Naive thymus-derived CD4-positive, alpha-beta T cell (primary cell): ENCODE data around the gene FAS. TPM values are rescaled to one million over a fixed set of nuclear protein-coding genes. Genes with fewer than 3 reads are reported as not detected.

Experiments
- ATAC-seq: fragments of 150-1000 bp; cut with Tn5 transposase; 2 replicates; pipeline ENCODE4 v1.10.0; 2021; ENCODE audit warnings: mild to moderate bottlenecking, moderate library complexity
- CTCF ChIA-PET: fragments of 350-600 bp; sonication (Branson Sonifier 250); formaldehyde crosslinking; loops from one replicate; lab custom pipeline; 2021; ENCODE audit warnings: antibody characterized with exemption; lab: Charles Lee
- POLR2A ChIA-PET: fragments of 350-600 bp; sonication (Branson Sonifier 250); formaldehyde crosslinking; loops from one replicate; lab custom pipeline; 2021; ENCODE audit warnings: antibody characterized with exemption, inconsistent platforms; lab: Charles Lee
- DNase-seq, 9 donors: peaks; one replicate each; pipeline versions ENCODE4 v3.0.0 to v3.0.0-alpha.2; 2020 to 2022; ENCODE audit warnings: mixed read lengths in 1 of 9
- H3K27ac ChIP-seq: one replicate; pipeline ENCODE4 v1.7.0; 2013; ENCODE audit warnings: mild to moderate bottlenecking, low read depth, low read length, moderate library complexity
- H3K27me3 ChIP-seq, 2 donors: one replicate each; pipeline ENCODE4 v1.7.0; 2013; ENCODE audit warnings: low read length in 2 of 2, mild to moderate bottlenecking in 2 of 2, moderate library complexity in 2 of 2; ENCODE audit not compliant: control insufficient read depth in 2 of 2, insufficient read depth in 2 of 2
- H3K36me3 ChIP-seq, 3 experiments: 1 replicate in 2 of 3; 2 replicates in 1 of 3; pipeline ENCODE4 v1.7.0; 2013; ENCODE audit warnings: low read length in 3 of 3, mild to moderate bottlenecking in 3 of 3, moderate library complexity in 1 of 3; ENCODE audit not compliant: insufficient read depth in 3 of 3, control insufficient read depth in 2 of 3
- H3K4me1 ChIP-seq, 2 donors: one replicate each; pipeline ENCODE4 v1.7.0; 2013; ENCODE audit warnings: low read length in 2 of 2, mild to moderate bottlenecking in 2 of 2, moderate library complexity in 1 of 2; ENCODE audit not compliant: control insufficient read depth in 2 of 2, insufficient read depth in 2 of 2
- H3K4me3 ChIP-seq: 2 replicates; pipeline ENCODE4 v1.7.0; 2013; ENCODE audit warnings: mild to moderate bottlenecking, low read length
- H3K9me3 ChIP-seq, 3 experiments: 1 replicate in 2 of 3; 2 replicates in 1 of 3; pipeline ENCODE4 v1.7.0; 2013; ENCODE audit warnings: low read length in 3 of 3; ENCODE audit not compliant: control insufficient read depth in 2 of 3
- H3K27ac Mint-ChIP-seq, 9 donors: one replicate each; pipeline ENCODE4 v1.8.0; 2020 to 2022; ENCODE audit warnings: mixed read lengths in 9 of 9, mild to moderate bottlenecking in 8 of 9, moderate library complexity in 5 of 9, inconsistent platforms in 2 of 9
- H3K27me3 Mint-ChIP-seq, 5 donors: one replicate each; pipeline ENCODE4 v1.8.0; 2021 to 2022; ENCODE audit warnings: mixed read lengths in 5 of 5, mild to moderate bottlenecking in 1 of 5
- H3K36me3 Mint-ChIP-seq, 5 donors: one replicate each; pipeline ENCODE4 v1.8.0; 2020 to 2022; ENCODE audit warnings: mixed read lengths in 5 of 5, mild to moderate bottlenecking in 3 of 5, inconsistent platforms in 1 of 5
- H3K4me1 Mint-ChIP-seq, 7 donors: one replicate each; pipeline ENCODE4 v1.8.0; 2020 to 2022; ENCODE audit warnings: mixed read lengths in 7 of 7, mild to moderate bottlenecking in 3 of 7, inconsistent platforms in 1 of 7
- H3K4me3 Mint-ChIP-seq, 10 donors: one replicate each; pipeline ENCODE4 v1.8.0; 2020 to 2022; ENCODE audit warnings: mild to moderate bottlenecking in 10 of 10, mixed read lengths in 10 of 10, moderate library complexity in 6 of 10, inconsistent platforms in 2 of 10
- H3K9me3 Mint-ChIP-seq, 11 donors: one replicate each; pipeline ENCODE4 v1.8.0; 2020 to 2022; ENCODE audit warnings: mixed read lengths in 11 of 11, mild to moderate bottlenecking in 4 of 11, inconsistent platforms in 1 of 11, moderate library complexity in 1 of 11
- intact Hi-C, 2 donors: fragments of 100-400 bp; cut with micrococcal nuclease; formaldehyde crosslinking; loops; one replicate each; pipeline ENCODE4 v1.15.1; 2023
- microRNA-seq: library from miRNA; unstranded; fragments of <30 nt; microRNA quantifications from one replicate; pipeline ENCODE4 v1.2.0, GENCODE V29; 2022; ENCODE audit warnings: borderline microRNAs expressed
- polyA plus RNA-seq, 2 donors: library from polyadenylated mRNA; unstranded; fragments of 300-500 nt; fragmentation: Illumina TruSeq; gene quantifications; one replicate each; pipeline ENCODE4 v1.2.3, GENCODE V29; 2021
- total RNA-seq, 6 experiments: library from RNA in 5 of 6; stranded (reverse) in 5 of 6; gene quantifications; 1 replicate in 5 of 6; 2 replicates in 1 of 6; pipeline ENCODE4 v1.2.3 and lab custom pipeline; 2021 to 2026

FAS gene
- total and polyA plus RNA-seq, 7 experiments from 2014 or later, result 2.1 to 67.4 (median 5.6) TPM

DNA sequence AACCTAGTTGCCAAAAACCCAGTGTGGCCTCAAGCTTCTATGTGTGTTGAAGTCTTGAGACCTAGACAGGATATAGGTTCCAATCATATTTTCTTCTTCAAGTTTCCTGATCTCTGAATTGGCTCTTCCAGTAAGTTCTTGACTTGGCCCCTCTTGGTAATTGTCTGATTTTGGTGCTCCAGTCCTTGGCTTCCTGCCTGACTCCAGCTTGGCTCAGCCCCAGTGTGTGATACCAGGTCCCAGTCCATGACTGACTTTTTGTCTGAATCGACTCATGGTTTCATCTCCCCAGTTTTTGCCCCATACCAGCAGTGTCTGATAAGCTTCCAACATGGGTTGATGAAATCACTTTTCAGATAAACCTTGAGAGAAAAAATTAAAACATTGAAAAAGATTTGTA is 72.3 kb downstream of the FAS start:
- CTCF ChIA-PET, result no interaction called here
- Histone ChIP-seq H3K4me1 (no peaks in the 10 kb centered on the region), H3K9me3 (no peaks in the 10 kb centered on the region), H3K27me3 (no peaks in the 10 kb centered on the region), H3K27ac (no peak overlapping the region), H3K4me3 (no peak overlapping the region), H3K36me3 (no peaks in the 10 kb centered on the region)
- peaks cover 0 to 48% (median 7%) of the 10 kb centered on the region in 5 donors for H3K27me3 Mint-ChIP-seq
- no peak overlapping the region for H3K27ac Mint-ChIP-seq
- peaks cover 0 to 1% (median 0%) of the 10 kb centered on the region in 5 donors for H3K36me3 Mint-ChIP-seq
- intact Hi-C loops, result no loop called here
- no peaks in the 10 kb centered on the region for H3K9me3 Mint-ChIP-seq
- H3K4me3 Mint-ChIP-seq, result no peak overlapping the region
- H3K4me1 Mint-ChIP-seq, result no peaks in the 10 kb centered on the region
- DNase-seq (no peak), ATAC-seq (no peak)
- POLR2A ChIA-PET, result interaction anchor here (0.6 to 0.7 kb wide), 2 partner anchors 8 to 39 kb away, joined by 3 to 4 read pairs; no protein-coding TSS in a partner anchor

DNA sequence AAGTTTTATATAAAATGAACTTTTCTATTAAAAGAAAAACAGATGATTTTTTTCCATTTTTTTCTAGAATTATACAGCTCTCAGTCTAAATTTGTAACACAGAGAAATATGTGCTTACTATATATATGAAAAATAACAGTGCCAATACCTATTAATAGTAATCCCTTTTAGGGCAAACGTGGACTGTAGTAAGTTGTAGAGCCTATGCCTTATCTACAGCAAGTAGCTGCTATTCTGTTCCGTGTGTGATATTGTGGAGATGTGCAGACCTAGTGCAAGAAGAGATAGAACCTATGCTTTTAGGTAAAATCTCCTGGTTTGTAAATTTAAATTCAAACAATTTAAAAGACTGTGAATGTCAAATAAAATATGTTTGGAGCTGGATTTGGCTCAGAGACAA is 72.9 kb downstream of the FAS start:
- no peak for ATAC-seq
- Mint-ChIP-seq H3K4me1 (no peaks in the 10 kb centered on the region), H3K36me3 (peaks cover 0 to 1% (median 0%) of the 10 kb centered on the region in 5 donors), H3K4me3 (no peak overlapping the region), H3K9me3 (no peaks in the 10 kb centered on the region), H3K27me3 (peaks cover 0 to 52% (median 13%) of the 10 kb centered on the region in 5 donors), H3K27ac (no peak overlapping the region)
- POLR2A ChIA-PET, result interaction anchor here (0.6 to 0.7 kb wide), 2 partner anchors 8 to 39 kb away, joined by 3 to 4 read pairs; no protein-coding TSS in a partner anchor
- Histone ChIP-seq H3K27ac (no peak overlapping the region), H3K36me3 (no peaks in the 10 kb centered on the region), H3K4me1 (no peaks in the 10 kb centered on the region), H3K4me3 (no peak overlapping the region), H3K9me3 (no peaks in the 10 kb centered on the region), H3K27me3 (no peaks in the 10 kb centered on the region)
- intact Hi-C loops, result no loop called here
- CTCF ChIA-PET, result interaction anchor here (0.7 kb wide), 1 partner anchor 37 kb away, joined by 4 read pairs; no protein-coding TSS in a partner anchor
- no peak for DNase-seq

DNA sequence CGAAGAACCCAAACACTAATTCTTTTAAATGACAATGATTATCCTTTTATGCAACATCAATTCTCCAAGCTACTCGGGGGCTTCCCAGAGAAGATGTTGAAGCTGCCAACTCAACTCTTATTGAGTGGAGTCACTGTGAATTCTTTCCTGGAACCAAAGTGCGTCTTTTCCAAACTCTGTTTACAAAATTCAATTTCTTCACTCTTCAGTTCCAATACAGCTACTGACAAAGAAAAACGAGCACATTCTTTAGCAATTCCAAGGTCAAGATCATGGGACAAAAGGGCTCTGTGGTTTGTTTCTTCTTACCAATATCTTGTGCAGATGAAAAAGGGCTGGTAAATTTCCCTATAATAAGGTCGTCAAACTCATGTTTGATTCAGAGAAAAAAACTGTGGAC is 74.2 kb downstream of the FAS start:
- DNase-seq, result no peak
- ChIA-PET CTCF (no interaction called here), POLR2A (no interaction called here)

More for the DNA sequence above, 74.2 kb downstream of the FAS start:
- Histone ChIP-seq H3K9me3 (no peaks in the 10 kb centered on the region), H3K4me3 (no peak overlapping the region), H3K27ac (no peak overlapping the region), H3K36me3 (no peaks in the 10 kb centered on the region), H3K4me1 (no peaks in the 10 kb centered on the region), H3K27me3 (no peaks in the 10 kb centered on the region)
- Mint-ChIP-seq H3K4me1 (no peaks in the 10 kb centered on the region), H3K4me3 (no peak overlapping the region), H3K27ac (no peak overlapping the region), H3K9me3 (no peaks in the 10 kb centered on the region), H3K36me3 (peaks cover 0 to 1% (median 0%) of the 10 kb centered on the region in 5 donors), H3K27me3 (peaks cover 0 to 57% (median 13%) of the 10 kb centered on the region in 5 donors)
- ATAC-seq, result no peak
- intact Hi-C loops, result no loop called here

Small RNA genes lying within 50 kb of the gene (microRNA-seq; reads per million reads assigned to microRNA genes)
- not detected for gene MIR4679-1
- not detected for gene MIR4679-2

Other genes starting within 250 kb of the FAS start
- 1 to 10 TPM in 1 of 5 experiments, under 1 TPM in 1, not detected in 3; 0.34 to 5.1 TPM for gene LIPN, start 230.8 kb upstream of the FAS start, total RNA-seq
- gene LIPN, start 230.8 kb upstream of the FAS start, polyA plus RNA-seq, result not detected
- not detected for gene LIPM, start 188.1 kb upstream of the FAS start, total RNA-seq
- under 1 TPM in 1 of 2 donors, not detected in 1; 0.21 TPM for gene LIPM, start 188.1 kb upstream of the FAS start, polyA plus RNA-seq
- gene ANKRD22, start 139.0 kb upstream of the FAS start, total RNA-seq, result under 1 TPM in 4 of 5 experiments, not detected in 1; 0.32 to 0.59 (median 0.40) TPM
- gene ANKRD22, start 139.0 kb upstream of the FAS start, polyA plus RNA-seq, result 1 to 10 TPM in 1 of 2 donors, under 1 TPM in 1; 0.54 to 1.2 TPM
- 10 to 100 TPM; 29.5 to 57.7 (median 38.9) TPM for gene STAMBPL1, start 110.6 kb upstream of the FAS start, total RNA-seq
- gene STAMBPL1, start 110.6 kb upstream of the FAS start, polyA plus RNA-seq, result 10 to 100 TPM; 12.5 to 13.0 TPM
- gene ACTA2, start 38.0 kb upstream of the FAS start, total RNA-seq, result 10 to 100 TPM in 1 of 5 experiments, 1 to 10 TPM in 3, under 1 TPM in 1; 0.56 to 12.0 (median 1.3) TPM
- 1 to 10 TPM in 1 of 2 donors, under 1 TPM in 1; 0.92 to 2.2 TPM for gene ACTA2, start 38.0 kb upstream of the FAS start, polyA plus RNA-seq
- gene CH25H, start 216.5 kb downstream of the FAS start, total RNA-seq, result under 1 TPM in 1 of 5 experiments, not detected in 4; 0.34 TPM
- gene CH25H, start 216.5 kb downstream of the FAS start, polyA plus RNA-seq, result under 1 TPM in 1 of 2 donors, not detected in 1; 0.11 TPM